DND-41 (cell line): ENCODE data around the gene NDUFS8.

Source experiments
- ATAC-seq: fragments of 200-7000 bp; cut with Tn5 transposase; 3 replicates; pipeline ENCODE4 v1.9.1; 2021; ENCODE audit warnings: low read depth; ENCODE audit not compliant: insufficient read depth
- DNase-seq: peaks from one replicate; pipeline ENCODE4 v3.0.0-alpha.2; 2020
- H2AFZ ChIP-seq: 2 replicates; pipeline ENCODE4 v1.6.0; 2012; ENCODE audit warnings: low read depth, low read length
- H3K27ac ChIP-seq: 2 replicates; pipeline ENCODE4 v1.5.1; 2012; ENCODE audit warnings: low read length, inconsistent platforms
- H3K27me3 ChIP-seq: fragments of 200-600 bp; sonication (generic); 2 replicates; pipeline ENCODE4 v1.6.0; 2012; ENCODE audit warnings: low read length, mild to moderate bottlenecking, inconsistent platforms; ENCODE audit not compliant: insufficient read depth, poor library complexity
- H3K36me3 ChIP-seq: 2 replicates; pipeline ENCODE4 v1.5.1; 2012; ENCODE audit warnings: low read length, inconsistent platforms; ENCODE audit not compliant: insufficient read depth
- H3K4me1 ChIP-seq: 2 replicates; pipeline ENCODE4 v1.5.1; 2012; ENCODE audit warnings: mild to moderate bottlenecking, low read length; ENCODE audit not compliant: insufficient read depth
- H3K4me2 ChIP-seq: 2 replicates; pipeline ENCODE4 v1.6.0; 2012; ENCODE audit warnings: mild to moderate bottlenecking, moderate library complexity, low read length, inconsistent platforms; ENCODE audit not compliant: insufficient read depth
- H3K4me3 ChIP-seq, 2 experiments: fragments of 200-600 bp in 1 of 2; shearing (Covaris generic) in 1 of 2; 2 replicates each; pipeline ENCODE4 v1.5.1; 2012 to 2016; ENCODE audit warnings: inconsistent platforms in 2 of 2, low read length in 2 of 2, mild to moderate bottlenecking in 2 of 2, low read depth in 1 of 2, moderate library complexity in 1 of 2
- H3K79me2 ChIP-seq: 2 replicates; pipeline ENCODE4 v1.6.0; 2012; ENCODE audit warnings: low read length, inconsistent platforms; ENCODE audit not compliant: insufficient read depth
- H3K9ac ChIP-seq: 2 replicates; pipeline ENCODE4 v1.6.0; 2012; ENCODE audit warnings: low read depth, mild to moderate bottlenecking, inconsistent platforms, low read length, moderate library complexity
- H3K9me3 ChIP-seq: 2 replicates; pipeline ENCODE4 v1.5.1; 2012; ENCODE audit warnings: low read length, moderate library complexity, mild to moderate bottlenecking, inconsistent platforms; ENCODE audit not compliant: insufficient read depth, severe bottlenecking
- H4K20me1 ChIP-seq: 2 replicates; pipeline ENCODE4 v1.6.0; 2012; ENCODE audit warnings: low read length; ENCODE audit not compliant: insufficient read depth
- CTCF ChIP-seq: IDR thresholded peaks from 2 replicates; pipeline ENCODE4 v1.5.1; 2012; ENCODE audit warnings: borderline replicate concordance, low read length, moderate library complexity, mild to moderate bottlenecking; ENCODE audit not compliant: poor library complexity, severe bottlenecking; ENCODE audit errors: extremely low read depth
- EZH2 ChIP-seq: IDR thresholded peaks from 3 replicates; pipeline ENCODE4 v1.6.1; 2012; ENCODE audit warnings: borderline replicate concordance, low read depth, mild to moderate bottlenecking, moderate library complexity, low read length, inconsistent platforms; ENCODE audit not compliant: severe bottlenecking

NDUFS8 gene

GRCh38 chr11:68032997-68033707, 2.7 kb downstream of the NDUFS8 start:
- DNase-seq (no peak), ATAC-seq (no peak)
- no peak overlapping the region for H3K4me3 ChIP-seq
- peaks cover 32% of the 10 kb centered on the region for H3K36me3 ChIP-seq
- H3K4me1 ChIP-seq = peaks cover 39% of the 10 kb centered on the region
- peaks cover 20% of the 10 kb centered on the region for H4K20me1 ChIP-seq
- TF ChIP-seq CTCF (no peak), EZH2 (no peak)
- H3K4me2 ChIP-seq = 0 out of 2 replicates have a peak overlapping the region, but pooled peaks have one; percentile 4
- 0 out of 2 replicates have a peak overlapping the region, but pooled peaks have one; percentile 78 for H3K9ac ChIP-seq
- no peaks in the 10 kb centered on the region for H3K9me3 ChIP-seq
- no peak overlapping the region for H2AFZ ChIP-seq
- no peak overlapping the region for H3K27ac ChIP-seq
- peaks cover 31% of the 10 kb centered on the region for H3K79me2 ChIP-seq
- H3K27me3 ChIP-seq = no peaks in the 10 kb centered on the region

DNA sequence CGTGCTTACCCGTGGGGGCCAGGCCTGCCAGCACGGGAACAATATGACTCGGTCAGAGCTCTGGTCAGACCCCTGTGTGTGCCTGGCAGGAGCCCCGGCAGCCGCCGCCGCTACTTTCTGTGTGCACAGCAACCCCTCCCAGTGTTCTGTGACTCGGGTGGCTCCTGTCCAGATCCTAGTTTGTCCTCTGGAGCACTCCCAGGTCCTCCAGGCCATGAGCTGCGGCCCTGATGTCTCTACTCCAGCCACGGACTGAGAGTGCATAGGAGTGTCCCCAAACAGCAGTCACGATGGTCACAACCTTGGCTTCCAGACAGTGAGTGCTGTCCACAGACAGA, 3.2 kb downstream of the NDUFS8 start:
- Histone ChIP-seq H3K9me3 (no peaks in the 10 kb centered on the region), H3K27ac (no peak overlapping the region), H2AFZ (no peak overlapping the region), H3K79me2 (peaks cover 31% of the 10 kb centered on the region), H3K27me3 (no peaks in the 10 kb centered on the region), H4K20me1 (peaks cover 20% of the 10 kb centered on the region), H3K9ac (no peak overlapping the region), H3K4me1 (peaks cover 34% of the 10 kb centered on the region), H3K36me3 (peaks cover 32% of the 10 kb centered on the region), H3K4me3 (no peak overlapping the region), H3K4me2 (0 out of 2 replicates have a peak overlapping the region, but pooled peaks have one; percentile 4)
- no peak for DNase-seq
- TF ChIP-seq EZH2 = no peak
- ATAC-seq = no peak

DNA sequence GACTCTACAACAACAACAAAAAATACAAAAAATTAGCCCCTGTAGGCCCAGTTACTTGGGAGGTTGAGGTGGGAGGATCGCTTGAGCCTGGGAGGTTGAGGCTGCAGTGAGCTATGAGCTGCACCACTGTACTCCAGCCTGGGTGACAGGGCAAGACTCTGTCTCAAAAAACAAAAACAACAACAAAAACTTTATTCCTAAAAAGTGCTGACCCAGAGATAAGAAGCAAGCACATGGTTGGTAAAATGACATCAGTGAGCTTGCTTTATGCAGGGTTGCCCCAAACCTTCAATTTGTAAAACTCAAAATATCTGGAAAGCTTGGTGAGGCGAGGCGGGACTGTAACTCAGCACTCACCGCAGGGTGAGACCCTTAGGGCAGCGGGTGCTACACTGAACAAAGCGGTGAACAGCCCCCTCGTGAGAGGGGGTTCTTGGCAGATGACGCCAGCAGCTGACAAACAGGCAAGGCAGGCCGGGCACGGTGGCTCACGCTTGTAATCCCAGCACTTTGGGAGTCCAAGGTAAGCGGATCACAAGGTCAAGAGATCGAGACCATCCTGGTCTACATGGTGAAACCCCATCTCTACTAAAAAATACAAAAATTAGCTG, 4.9 kb downstream of the NDUFS8 start:
- Histone ChIP-seq H3K4me3 (no peak overlapping the region), H3K9ac (no peak overlapping the region), H3K27ac (no peak overlapping the region), H3K4me2 (no peak overlapping the region), H3K9me3 (no peaks in the 10 kb centered on the region), H3K4me1 (peaks cover 26% of the 10 kb centered on the region), H3K27me3 (no peaks in the 10 kb centered on the region), H3K36me3 (peaks cover 32% of the 10 kb centered on the region), H2AFZ (no peak overlapping the region), H3K79me2 (peaks cover 23% of the 10 kb centered on the region), H4K20me1 (peaks cover 20% of the 10 kb centered on the region)
- no peak for ATAC-seq
- TF ChIP-seq CTCF = no peak
- no peak for TF ChIP-seq EZH2
- DNase-seq = no peak

GRCh38 chr11:68036141-68036716, 5.7 kb downstream of the NDUFS8 start:
- Histone ChIP-seq H2AFZ (no peak overlapping the region), H3K27me3 (no peaks in the 10 kb centered on the region), H3K36me3 (peaks cover 32% of the 10 kb centered on the region), H4K20me1 (peaks cover 20% of the 10 kb centered on the region), H3K4me2 (no peak overlapping the region), H3K27ac (no peak overlapping the region), H3K4me1 (peaks cover 28% of the 10 kb centered on the region), H3K79me2 (peaks cover 18% of the 10 kb centered on the region), H3K9ac (no peak overlapping the region), H3K9me3 (no peaks in the 10 kb centered on the region), H3K4me3 (no peak overlapping the region)
- TF ChIP-seq CTCF (no peak), EZH2 (no peak)
- ATAC-seq = no peak
- DNase-seq = no peak
